AG09319 (cell line): ENCODE measurements around the gene CLIP3.

ENCODE experiments used
- DNase-seq: peaks from one replicate; pipeline ENCODE4 v3.0.0-alpha.2; 2010; ENCODE audit warnings: low read depth; ENCODE audit errors: extremely low read depth
- CTCF ChIP-seq: IDR thresholded peaks from 2 replicates; pipeline ENCODE4 v1.5.1; 2011; ENCODE audit warnings: low read depth, mild to moderate bottlenecking, inconsistent platforms, low read length, moderate library complexity

The CLIP3 gene

GRCh38 chr19:35992907-35993765 lies 39.5 kb downstream of the CLIP3 start:
- no peak for TF ChIP-seq CTCF

GRCh38 chr19:35991731-35992450 lies 40.8 kb downstream of the CLIP3 start:
- TF ChIP-seq CTCF: no peak
- DNase-seq: no peak

More at GRCh38 chr19:35992907-35993765, 39.5 kb downstream of the CLIP3 start:
- no peak for DNase-seq

- no peak for DNase-seq
- TF ChIP-seq CTCF: no peak
Measured at GRCh38 chr19:35990771-35991730, 41.6 kb downstream of the CLIP3 start.

- DNase-seq: no peak
- no peak for TF ChIP-seq CTCF
Measured at GRCh38 chr19:35990156-35990555, 42.5 kb downstream of the CLIP3 start.

- DNase-seq: no peak
- no peak for TF ChIP-seq CTCF
Measured at GRCh38 chr19:35988824-35989223, 43.8 kb downstream of the CLIP3 start.

GRCh38 chr19:35987571-35987896 lies 45.1 kb downstream of the CLIP3 start:
- no peak for TF ChIP-seq CTCF
- no peak for DNase-seq
